Spleen (tissue), 11 donors: ENCODE results near the gene ATR. TPM values are rescaled to one million over a fixed set of nuclear protein-coding genes. Genes with fewer than 3 reads are reported as not detected.

ENCODE experiments used
- DNase-seq: peaks from one replicate; pipeline ENCODE4 v3.0.0-alpha.2; 2020
- H3K27ac ChIP-seq, 8 donors: fragments of 200-600 bp; sonication (generic) in 7 of 8; 1 replicate in 4 of 8; 2 replicates in 4 of 8; pipeline versions ENCODE4 v1.5.0 to v1.8.0; 2016 to 2021; ENCODE audit warnings: inconsistent platforms in 4 of 8, mild to moderate bottlenecking in 4 of 8, moderate library complexity in 1 of 8
- H3K27me3 ChIP-seq, 7 donors: fragments of 200-600 bp; sonication (generic) in 6 of 7; replicated peaks in 1 of 7; 1 replicate in 4 of 7; 2 replicates in 3 of 7; pipeline versions ENCODE4 v1.5.0 to v1.8.0; 2016 to 2021; ENCODE audit warnings: inconsistent platforms in 3 of 7, mild to moderate bottlenecking in 1 of 7
- H3K36me3 ChIP-seq, 6 donors: fragments of 200-600 bp; sonication (generic) in 5 of 6; 1 replicate in 4 of 6; 2 replicates in 2 of 6; pipeline versions ENCODE4 v1.5.0 to v1.8.0; 2016 to 2021; ENCODE audit warnings: inconsistent platforms in 2 of 6
- H3K4me1 ChIP-seq, 6 donors: fragments of 200-600 bp; sonication (generic) in 5 of 6; 1 replicate in 3 of 6; 2 replicates in 3 of 6; pipeline versions ENCODE4 v1.5.0 to v1.8.0; 2016 to 2021; ENCODE audit warnings: inconsistent platforms in 3 of 6
- H3K4me3 ChIP-seq, 8 donors: fragments of 200-600 bp; sonication (generic) in 7 of 8; 1 replicate in 4 of 8; 2 replicates in 4 of 8; pipeline versions ENCODE4 v1.5.0 to v1.8.0; 2016 to 2021; ENCODE audit warnings: inconsistent platforms in 4 of 8, mild to moderate bottlenecking in 4 of 8, moderate library complexity in 2 of 8
- H3K9me3 ChIP-seq, 8 donors: fragments of 200-600 bp; sonication (generic) in 7 of 8; 1 replicate in 4 of 8; 2 replicates in 4 of 8; pipeline versions ENCODE4 v1.5.0 to v1.8.0; 2016 to 2021; ENCODE audit warnings: inconsistent platforms in 4 of 8
- POLR2A ChIP-seq, 3 donors: fragments of 450-650 bp; IDR thresholded peaks; one replicate each; pipeline ENCODE4 v1.5.1; 2017; ENCODE audit warnings: antibody characterized with exemption in 3 of 3, mild to moderate bottlenecking in 1 of 3
- POLR2AphosphoS5 ChIP-seq, 3 donors: sonication (generic); formaldehyde crosslinking; IDR thresholded peaks; one replicate each; pipeline ENCODE4 v1.5.1; 2017; ENCODE audit warnings: antibody characterized with exemption in 3 of 3
- WGBS, 5 donors: extraction: QIAGEN DNeasy Blood & Tissue Kit in 3 of 5; methylation state at CpG; one replicate each; pipeline versions ENCODE4 v1.1.5 to v1.1.7; 2013 to 2018; 5-methylcytosine and 5-hydroxymethylcytosine counted together
- intact Hi-C: fragments of 100-400 bp; cut with DNase I; formaldehyde crosslinking; loops from one replicate; pipeline ENCODE4 v1.15.0; 2023; ENCODE audit warnings: low total_unique reads
- polyA plus RNA-seq, 3 donors: library from polyadenylated mRNA; stranded (reverse); fragments of 200-250 nt; gene quantifications; one replicate each; pipeline ENCODE4 v1.2.1, GENCODE V29; 2013
- total RNA-seq, 7 donors: library from RNA; depleted of rRNA in 3 of 7; stranded (reverse); fragments of >200 nt in 3 of 7; fragmentation: NEBNext Ultra II Directional in 4 of 7; extraction: Animal tissue kit (Norgen Biotek cat#: 25700) in 4 of 7; gene quantifications; one replicate each; pipeline versions ENCODE4 v1.1.0 to v1.2.1, GENCODE V29; 2016 to 2021
- TF ChIP-seq, protein P1 (sequence below), 11 experiments: fragments of 200-600 bp in 7 of 11; fragments of 450-650 bp in 4 of 11; sonication (generic) in 4 of 11; IDR thresholded peaks in 8 of 11; conservative IDR thresholded peaks in 3 of 11; 1 replicate in 7 of 11; 2 replicates in 4 of 11; pipeline versions ENCODE4 v1.4.0 to v1.8.0; 2016 to 2021; ENCODE audit warnings: antibody characterized with exemption in 11 of 11, inconsistent platforms in 4 of 11, mild to moderate bottlenecking in 1 of 11
- donor health status: healthy with polysubstance abuse.
- donor health status: DM: no; HTN: no; CAD: no; lungs with moderate emphysema.
- donor health status: DM: no; HTN: no; CAD: no.
- donor health status: Bipolar disorder and iron deficiency.
- donor health status: healthy.
- donor health status: DM: no; HTN: no; CAD: no.
- donor health status: DM: yes; HTN: yes; CAD: no.

The ATR gene
- total and polyA plus RNA-seq, 10 donors = 18.4 to 64.0 (median 37.8) TPM

DNA sequence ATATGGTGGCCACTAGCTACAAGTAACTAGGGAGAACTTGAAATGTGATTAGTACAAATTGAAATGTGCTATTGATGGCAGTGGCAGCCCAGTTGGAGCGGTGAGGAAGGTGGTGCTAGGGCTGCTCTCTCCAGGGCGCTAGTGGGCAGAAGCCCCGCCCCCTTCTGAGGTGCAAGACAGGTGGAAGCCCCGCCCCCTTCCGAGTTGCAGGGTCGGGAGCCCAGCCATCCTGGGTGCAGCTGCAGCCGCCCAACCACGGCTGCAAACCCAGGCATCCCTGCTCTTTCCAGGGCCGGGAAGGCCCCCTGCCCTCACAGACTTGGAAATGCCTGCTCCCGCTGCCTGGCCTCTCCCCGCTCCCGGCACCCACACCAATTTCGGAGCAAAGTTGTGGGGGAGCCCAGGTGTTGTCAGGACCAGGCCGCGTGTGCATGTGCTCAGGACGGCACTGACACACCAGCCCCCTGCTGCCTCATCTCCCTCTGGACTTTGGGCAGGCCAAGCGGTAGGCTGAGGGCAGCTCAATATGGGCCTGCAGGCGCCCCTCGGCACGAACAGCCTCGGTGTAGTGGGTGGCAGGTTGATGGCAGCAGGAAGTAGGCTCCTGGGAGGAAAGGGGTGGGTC is 10.0 kb downstream of the ATR start:
- H3K4me1 ChIP-seq = peaks cover 0 to 10% (median 0%) of the 10 kb centered on the region in 6 donors
- H3K27ac ChIP-seq = no peak overlapping the region
- no peak for DNase-seq
- intact Hi-C loops = no loop called here
- TF ChIP-seq POLR2AphosphoS5 (IDR thresholded peaks at IDR 0.05) = peak in 1 of 3 donors; percentile 29
- TF ChIP-seq POLR2A (IDR thresholded peaks at IDR 0.05) = no peak
- H3K9me3 ChIP-seq = no peaks in the 10 kb centered on the region
- peaks cover 0 to 72% (median 31%) of the 10 kb centered on the region in 6 donors for H3K36me3 ChIP-seq
- no peak overlapping the region for H3K4me3 ChIP-seq
- no peaks in the 10 kb centered on the region for H3K27me3 ChIP-seq
- WGBS, 5 donors = 85 to 95% (median 89%) methylated on average over 16 to 21 of the region's 21 CpGs

DNA sequence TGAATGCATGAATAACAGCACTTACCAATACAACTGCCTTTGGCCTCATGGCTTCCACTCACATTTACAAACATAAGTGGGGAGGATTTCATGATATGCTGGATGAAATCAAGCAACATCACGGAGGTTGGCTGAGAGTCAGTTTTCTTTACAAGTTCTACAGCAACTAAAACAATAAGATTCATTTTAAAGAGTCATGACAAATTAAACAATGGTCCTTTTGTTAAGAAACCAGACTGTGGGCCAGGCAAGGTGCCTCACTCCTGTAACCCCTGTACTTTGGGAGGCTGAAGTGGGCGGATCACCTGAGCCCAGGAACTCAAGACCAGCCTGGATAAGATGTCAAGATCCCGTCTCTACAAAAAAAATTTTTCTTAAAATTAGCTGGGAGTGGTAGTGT is 12.4 kb downstream of the ATR start:
- TF ChIP-seq, protein P1, sequence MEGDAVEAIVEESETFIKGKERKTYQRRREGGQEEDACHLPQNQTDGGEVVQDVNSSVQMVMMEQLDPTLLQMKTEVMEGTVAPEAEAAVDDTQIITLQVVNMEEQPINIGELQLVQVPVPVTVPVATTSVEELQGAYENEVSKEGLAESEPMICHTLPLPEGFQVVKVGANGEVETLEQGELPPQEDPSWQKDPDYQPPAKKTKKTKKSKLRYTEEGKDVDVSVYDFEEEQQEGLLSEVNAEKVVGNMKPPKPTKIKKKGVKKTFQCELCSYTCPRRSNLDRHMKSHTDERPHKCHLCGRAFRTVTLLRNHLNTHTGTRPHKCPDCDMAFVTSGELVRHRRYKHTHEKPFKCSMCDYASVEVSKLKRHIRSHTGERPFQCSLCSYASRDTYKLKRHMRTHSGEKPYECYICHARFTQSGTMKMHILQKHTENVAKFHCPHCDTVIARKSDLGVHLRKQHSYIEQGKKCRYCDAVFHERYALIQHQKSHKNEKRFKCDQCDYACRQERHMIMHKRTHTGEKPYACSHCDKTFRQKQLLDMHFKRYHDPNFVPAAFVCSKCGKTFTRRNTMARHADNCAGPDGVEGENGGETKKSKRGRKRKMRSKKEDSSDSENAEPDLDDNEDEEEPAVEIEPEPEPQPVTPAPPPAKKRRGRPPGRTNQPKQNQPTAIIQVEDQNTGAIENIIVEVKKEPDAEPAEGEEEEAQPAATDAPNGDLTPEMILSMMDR (IDR thresholded peaks at IDR 0.05 in 8 of 11, conservative IDR thresholded peaks at IDR 0.05 in 3 of 11) = no peak
- no peak for TF ChIP-seq POLR2AphosphoS5 (IDR thresholded peaks at IDR 0.05)
- TF ChIP-seq POLR2A (IDR thresholded peaks at IDR 0.05) = no peak
- Histone ChIP-seq H3K27ac (no peak overlapping the region), H3K27me3 (no peaks in the 10 kb centered on the region), H3K36me3 (peaks cover 3 to 80% (median 43%) of the 10 kb centered on the region in 6 donors), H3K4me1 (peaks cover 0 to 3% (median 0%) of the 10 kb centered on the region in 6 donors), H3K9me3 (no peaks in the 10 kb centered on the region), H3K4me3 (no peak overlapping the region)
- WGBS, 5 donors = 87 to 98% (median 96%) methylated on average over 3 of the region's 3 CpGs
- no peak for DNase-seq
- intact Hi-C loops = no loop called here

DNA sequence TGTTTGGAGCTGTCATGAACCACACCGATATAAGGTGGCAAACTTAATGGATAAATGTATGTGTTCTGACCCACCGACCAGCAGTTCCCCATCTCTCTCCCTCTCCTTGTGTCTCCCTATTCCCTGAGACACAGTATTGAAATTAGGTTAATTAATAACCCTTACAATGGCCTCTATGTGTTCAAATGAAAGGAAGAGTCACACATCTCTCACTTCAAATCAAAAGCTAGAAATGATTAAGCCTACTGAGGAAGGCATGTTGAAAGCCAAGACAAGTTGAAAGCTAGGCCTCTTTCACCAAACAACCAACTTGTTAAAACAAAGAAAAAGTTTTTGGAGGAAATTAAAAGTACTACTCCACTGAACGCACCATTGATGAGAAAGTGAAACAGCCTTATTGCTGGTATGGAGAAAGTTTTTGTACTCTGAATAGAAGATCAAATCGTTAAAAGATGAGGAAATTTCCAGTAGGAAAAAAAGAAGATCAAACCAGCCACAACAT is 15.0 kb downstream of the ATR start:
- H3K36me3 ChIP-seq = peaks cover 3 to 88% (median 58%) of the 10 kb centered on the region in 6 donors
- WGBS, 5 donors = 85 to 94% (median 87%) methylated on average over 4 of the region's 4 CpGs
- no peaks in the 10 kb centered on the region for H3K27me3 ChIP-seq
- H3K9me3 ChIP-seq = no peaks in the 10 kb centered on the region
- H3K27ac ChIP-seq = no peak overlapping the region
- no peak for DNase-seq
- intact Hi-C loops = no loop called here
- no peak overlapping the region for H3K4me3 ChIP-seq
- TF ChIP-seq POLR2AphosphoS5 (IDR thresholded peaks at IDR 0.05) (no peak), POLR2A (IDR thresholded peaks at IDR 0.05) (no peak)
- TF ChIP-seq, protein P1 (IDR thresholded peaks at IDR 0.05 in 8 of 11, conservative IDR thresholded peaks at IDR 0.05 in 3 of 11) = no peak
- no peaks in the 10 kb centered on the region for H3K4me1 ChIP-seq

GRCh38 chr3:142560118-142560517 is 18.4 kb downstream of the ATR start:
- TF ChIP-seq POLR2A (IDR thresholded peaks at IDR 0.05) (no peak), POLR2AphosphoS5 (IDR thresholded peaks at IDR 0.05) (no peak)
- TF ChIP-seq, protein P1 (IDR thresholded peaks at IDR 0.05 in 8 of 11, conservative IDR thresholded peaks at IDR 0.05 in 3 of 11) = no peak
- peaks cover 3 to 100% (median 74%) of the 10 kb centered on the region in 6 donors for H3K36me3 ChIP-seq
- intact Hi-C loops = no loop called here

More at GRCh38 chr3:142560118-142560517, 18.4 kb downstream of the ATR start:
- Histone ChIP-seq H3K9me3 (no peaks in the 10 kb centered on the region), H3K4me1 (no peaks in the 10 kb centered on the region), H3K27ac (no peak overlapping the region), H3K4me3 (no peak overlapping the region), H3K27me3 (no peaks in the 10 kb centered on the region)
- no peak for DNase-seq
